ENCODE data around the gene SLC1A7.

DNA sequence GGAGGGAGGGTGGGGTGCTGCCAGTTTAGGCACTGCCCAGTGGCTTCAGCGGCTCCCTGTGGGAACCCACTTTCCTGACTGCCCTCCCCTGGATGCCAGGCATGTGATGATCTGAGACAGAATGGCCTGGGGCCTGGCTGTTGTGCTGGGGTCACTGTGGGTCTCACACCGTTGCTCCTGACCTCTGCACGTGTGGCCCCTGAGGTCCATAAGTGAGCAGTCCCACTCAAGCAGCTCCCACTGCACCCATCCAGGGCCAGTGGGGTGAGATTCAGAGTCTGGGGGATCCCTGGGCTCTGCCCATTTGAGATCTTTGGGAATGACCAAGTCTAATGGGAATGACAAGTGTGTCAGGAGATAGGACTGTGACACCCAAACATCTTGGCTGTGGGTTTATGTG is 62.4 kb downstream of the SLC1A7 start:
- TF ChIP-seq YY1 (IDR thresholded peaks at IDR 0.05; ENCODE audit: low read depth) (no peak), RAD21 (IDR thresholded peaks at IDR 0.05; ENCODE audit: low read depth) (no peak), TAF1 (IDR thresholded peaks at IDR 0.05; ENCODE audit: low read depth) (no peak), EP300 (IDR thresholded peaks at IDR 0.05; ENCODE audit: borderline replicate concordance) (no peak), CREB1 (IDR thresholded peaks at IDR 0.05; ENCODE audit: low read depth) (no peak), NFIC (IDR thresholded peaks at IDR 0.05) (no peak), FOXM1 (IDR thresholded peaks at IDR 0.05; ENCODE audit: borderline replicate concordance, low read depth) (no peak), CEBPB (IDR thresholded peaks at IDR 0.05) (no peak)
- TF ChIP-seq, protein P1, sequence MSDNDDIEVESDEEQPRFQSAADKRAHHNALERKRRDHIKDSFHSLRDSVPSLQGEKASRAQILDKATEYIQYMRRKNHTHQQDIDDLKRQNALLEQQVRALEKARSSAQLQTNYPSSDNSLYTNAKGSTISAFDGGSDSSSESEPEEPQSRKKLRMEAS (IDR thresholded peaks at IDR 0.05) = no peak
- TF ChIP-seq, protein P2, sequence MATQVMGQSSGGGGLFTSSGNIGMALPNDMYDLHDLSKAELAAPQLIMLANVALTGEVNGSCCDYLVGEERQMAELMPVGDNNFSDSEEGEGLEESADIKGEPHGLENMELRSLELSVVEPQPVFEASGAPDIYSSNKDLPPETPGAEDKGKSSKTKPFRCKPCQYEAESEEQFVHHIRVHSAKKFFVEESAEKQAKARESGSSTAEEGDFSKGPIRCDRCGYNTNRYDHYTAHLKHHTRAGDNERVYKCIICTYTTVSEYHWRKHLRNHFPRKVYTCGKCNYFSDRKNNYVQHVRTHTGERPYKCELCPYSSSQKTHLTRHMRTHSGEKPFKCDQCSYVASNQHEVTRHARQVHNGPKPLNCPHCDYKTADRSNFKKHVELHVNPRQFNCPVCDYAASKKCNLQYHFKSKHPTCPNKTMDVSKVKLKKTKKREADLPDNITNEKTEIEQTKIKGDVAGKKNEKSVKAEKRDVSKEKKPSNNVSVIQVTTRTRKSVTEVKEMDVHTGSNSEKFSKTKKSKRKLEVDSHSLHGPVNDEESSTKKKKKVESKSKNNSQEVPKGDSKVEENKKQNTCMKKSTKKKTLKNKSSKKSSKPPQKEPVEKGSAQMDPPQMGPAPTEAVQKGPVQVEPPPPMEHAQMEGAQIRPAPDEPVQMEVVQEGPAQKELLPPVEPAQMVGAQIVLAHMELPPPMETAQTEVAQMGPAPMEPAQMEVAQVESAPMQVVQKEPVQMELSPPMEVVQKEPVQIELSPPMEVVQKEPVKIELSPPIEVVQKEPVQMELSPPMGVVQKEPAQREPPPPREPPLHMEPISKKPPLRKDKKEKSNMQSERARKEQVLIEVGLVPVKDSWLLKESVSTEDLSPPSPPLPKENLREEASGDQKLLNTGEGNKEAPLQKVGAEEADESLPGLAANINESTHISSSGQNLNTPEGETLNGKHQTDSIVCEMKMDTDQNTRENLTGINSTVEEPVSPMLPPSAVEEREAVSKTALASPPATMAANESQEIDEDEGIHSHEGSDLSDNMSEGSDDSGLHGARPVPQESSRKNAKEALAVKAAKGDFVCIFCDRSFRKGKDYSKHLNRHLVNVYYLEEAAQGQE (IDR thresholded peaks at IDR 0.05; ENCODE audit: low read depth) = no peak

Data from Ishikawa (cell line).